Heart left ventricle (tissue), 16 donors: Measurements from ENCODE around the gene PRSS2. TPM values are rescaled to one million over a fixed set of nuclear protein-coding genes. Genes with fewer than 3 reads are reported as not detected.

Experiments
- ATAC-seq, 4 donors: fragments of 200-7000 bp; cut with Tn5 transposase; one replicate each; pipeline ENCODE4 v1.9.1; 2020 to 2022; ENCODE audit warnings: moderate library complexity in 4 of 4, mild to moderate bottlenecking in 3 of 4, moderate number of reproducible peaks in 1 of 4
- DNase-seq, 5 donors: peaks; one replicate each; pipeline ENCODE4 v3.0.0-alpha.2; 2020
- H3K27ac ChIP-seq, 12 donors: fragments of 200-600 bp; sonication (generic) in 4 of 12; one replicate each; pipeline versions ENCODE4 v1.5.0 to v1.8.0; 2016 to 2022; ENCODE audit warnings: mild to moderate bottlenecking in 2 of 12
- H3K27me3 ChIP-seq, 9 donors: fragments of 200-600 bp; sonication (generic) in 2 of 9; one replicate each; pipeline versions ENCODE4 v1.5.1 to v1.8.0; 2016 to 2022; ENCODE audit warnings: mild to moderate bottlenecking in 3 of 9
- H3K36me3 ChIP-seq, 9 donors: fragments of 200-600 bp; sonication (generic) in 2 of 9; one replicate each; pipeline versions ENCODE4 v1.5.0 to v1.8.0; 2018 to 2022; ENCODE audit warnings: mild to moderate bottlenecking in 2 of 9
- H3K4me1 ChIP-seq, 12 donors: fragments of 200-600 bp; sonication (generic) in 4 of 12; one replicate each; pipeline versions ENCODE4 v1.5.0 to v1.8.0; 2016 to 2022; ENCODE audit warnings: mild to moderate bottlenecking in 3 of 12
- H3K4me3 ChIP-seq, 12 donors: fragments of 200-600 bp; sonication (generic) in 4 of 12; one replicate each; pipeline versions ENCODE4 v1.5.0 to v1.8.0; 2017 to 2022; ENCODE audit warnings: mild to moderate bottlenecking in 9 of 12, moderate library complexity in 4 of 12
- H3K9me3 ChIP-seq, 12 donors: fragments of 200-600 bp; sonication (generic) in 4 of 12; one replicate each; pipeline versions ENCODE4 v1.5.0 to v1.8.0; 2016 to 2022; ENCODE audit warnings: mild to moderate bottlenecking in 1 of 12
- POLR2A ChIP-seq, 2 donors: fragments of 450-650 bp; IDR thresholded peaks; one replicate each; pipeline ENCODE4 v1.6.1; 2017; ENCODE audit warnings: antibody characterized with exemption in 2 of 2, mild to moderate bottlenecking in 2 of 2, moderate library complexity in 2 of 2
- WGBS, 4 donors: extraction: QIAGEN DNeasy Blood & Tissue Kit in 2 of 4; methylation state at CpG; one replicate each; pipeline versions ENCODE4 v1.1.5 to v1.1.7; 2013 to 2018; 5-methylcytosine and 5-hydroxymethylcytosine counted together
- intact Hi-C, 10 donors: fragments of 100-400 bp; cut with DNase I; formaldehyde crosslinking; loops; one replicate each; pipeline versions ENCODE4 v1.11.1 to v1.14.2; 2022
- polyA plus RNA-seq, 2 donors: library from polyadenylated mRNA; stranded (reverse); fragments of 200-250 nt; gene quantifications; one replicate each; pipeline ENCODE4 v1.2.3, GENCODE V29; 2013
- total RNA-seq, 9 donors: library from RNA; depleted of rRNA in 2 of 9; stranded (reverse); fragments of >200 nt in 2 of 9; fragmentation: NEBNext Ultra II Directional in 3 of 9; extraction: Animal tissue kit (Norgen Biotek cat#: 25700) in 3 of 9; gene quantifications; one replicate each; pipeline versions ENCODE4 v1.1.0 to v1.2.4, GENCODE V29; 2016 to 2023
- TF ChIP-seq, protein P1 (sequence below), 12 donors: fragments of 200-600 bp; sonication (generic) in 4 of 12; IDR thresholded peaks; one replicate each; pipeline versions ENCODE4 v1.5.0 to v1.8.0; 2018 to 2022; ENCODE audit warnings: antibody characterized with exemption in 12 of 12, mild to moderate bottlenecking in 5 of 12
- donor health status: ischemic (EF 13 %, LVEDD 7.1; RV severe dilation, severe dysfunction).
- donor health status: healthy with polysubstance abuse.
- donor health status: DM: no; HTN: yes; CAD: no.
- donor health status: DM: no; HTN: no; CAD: no.
- donor health status: ischemic (EF 25% LVEDD 6.9; RV normal size, moderate dysfunction).
- donor health status: ischemic (EF 25% LVEDD 5.7; RV mildly dilated, moderate dysfunction).
- donor health status: healthy.
- donor health status: DM: yes; HTN: yes; CAD: no.
- donor health status: ischemic (EF 35%, LVEDD 5.7; RV mildly dilated, moderate dysfunction).
- donor health status: nonischemic (EF 11% LVEDD 7.7; RV severe dilation, severe dysfunction).
- donor health status: DM: yes; HTN: yes; CAD: no.
- donor health status: PGD.
- donor health status: ischemic (EF 29% LVEDD 5.4; RV normal size, mild dysfunction).
- donor health status: nonischemic (EF 23%, LVEDD 6.1; RV moderate dilation, normal function).

PRSS2 gene
- total and polyA plus RNA-seq, 11 donors: 1.0 to 8.4 (median 5.9) TPM; not detected in 5

DNA sequence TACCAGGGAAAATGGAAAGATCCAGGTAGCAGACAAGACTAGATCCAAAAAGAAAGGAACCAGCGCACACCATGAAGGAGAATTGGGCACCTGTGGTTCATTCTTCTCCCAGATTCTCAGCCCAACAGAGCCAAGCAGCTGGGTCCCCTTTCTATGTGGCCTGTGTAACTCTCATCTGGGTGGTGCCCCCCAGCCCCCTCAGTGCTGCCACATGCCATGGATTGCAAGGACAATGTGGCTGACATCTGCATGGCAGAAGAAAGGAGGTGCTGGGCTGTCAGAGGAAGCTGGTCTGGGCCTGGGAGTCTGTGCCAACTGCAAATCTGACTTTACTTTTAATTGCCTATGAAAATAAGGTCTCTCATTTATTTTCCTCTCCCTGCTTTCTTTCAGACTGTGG, 21.4 kb downstream of the PRSS2 start:
- H3K4me3 ChIP-seq: peak overlapping the region in 1 of 12 donors; percentile 20
- intact Hi-C loops: no loop called here
- H3K9me3 ChIP-seq: no peaks in the 10 kb centered on the region
- peak overlapping the region in 1 of 12 donors; percentile 42 for H3K27ac ChIP-seq
- H3K4me1 ChIP-seq: peaks cover 0 to 11% (median 6%) of the 10 kb centered on the region in 12 donors
- H3K36me3 ChIP-seq: no peaks in the 10 kb centered on the region
- ATAC-seq (no peak), DNase-seq (no peak)
- TF ChIP-seq, protein P1, sequence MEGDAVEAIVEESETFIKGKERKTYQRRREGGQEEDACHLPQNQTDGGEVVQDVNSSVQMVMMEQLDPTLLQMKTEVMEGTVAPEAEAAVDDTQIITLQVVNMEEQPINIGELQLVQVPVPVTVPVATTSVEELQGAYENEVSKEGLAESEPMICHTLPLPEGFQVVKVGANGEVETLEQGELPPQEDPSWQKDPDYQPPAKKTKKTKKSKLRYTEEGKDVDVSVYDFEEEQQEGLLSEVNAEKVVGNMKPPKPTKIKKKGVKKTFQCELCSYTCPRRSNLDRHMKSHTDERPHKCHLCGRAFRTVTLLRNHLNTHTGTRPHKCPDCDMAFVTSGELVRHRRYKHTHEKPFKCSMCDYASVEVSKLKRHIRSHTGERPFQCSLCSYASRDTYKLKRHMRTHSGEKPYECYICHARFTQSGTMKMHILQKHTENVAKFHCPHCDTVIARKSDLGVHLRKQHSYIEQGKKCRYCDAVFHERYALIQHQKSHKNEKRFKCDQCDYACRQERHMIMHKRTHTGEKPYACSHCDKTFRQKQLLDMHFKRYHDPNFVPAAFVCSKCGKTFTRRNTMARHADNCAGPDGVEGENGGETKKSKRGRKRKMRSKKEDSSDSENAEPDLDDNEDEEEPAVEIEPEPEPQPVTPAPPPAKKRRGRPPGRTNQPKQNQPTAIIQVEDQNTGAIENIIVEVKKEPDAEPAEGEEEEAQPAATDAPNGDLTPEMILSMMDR (IDR thresholded peaks at IDR 0.05): no peak
- no peak for TF ChIP-seq POLR2A (IDR thresholded peaks at IDR 0.05)
- WGBS, 4 donors: 87 to 100% (median 91%) methylated on average over 1 of the region's 1 CpG
- peaks cover 12 to 53% (median 20%) of the 10 kb centered on the region in 9 donors for H3K27me3 ChIP-seq

DNA sequence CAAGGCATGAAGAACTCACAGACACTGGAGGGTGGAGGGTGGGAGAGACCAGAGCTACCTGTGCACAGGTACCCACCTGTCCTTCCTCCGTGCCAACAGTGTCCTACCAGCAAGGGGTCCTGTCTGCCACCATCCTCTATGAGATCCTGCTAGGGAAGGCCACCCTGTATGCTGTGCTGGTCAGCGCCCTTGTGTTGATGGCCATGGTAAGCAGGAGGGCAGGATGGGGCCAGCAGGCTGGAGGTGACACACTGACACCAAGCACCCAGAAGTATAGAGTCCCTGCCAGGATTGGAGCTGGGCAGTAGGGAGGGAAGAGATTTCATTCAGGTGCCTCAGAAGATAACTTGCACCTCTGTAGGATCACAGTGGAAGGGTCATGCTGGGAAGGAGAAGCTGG, 21.8 kb downstream of the PRSS2 start:
- Histone ChIP-seq H3K4me3 (no peak overlapping the region), H3K36me3 (no peaks in the 10 kb centered on the region), H3K9me3 (no peaks in the 10 kb centered on the region), H3K27me3 (peaks cover 17 to 58% (median 24%) of the 10 kb centered on the region in 9 donors), H3K4me1 (peaks cover 0 to 16% (median 11%) of the 10 kb centered on the region in 12 donors), H3K27ac (no peak overlapping the region)
- DNase-seq: no peak
- 20 to 87% (median 82%) methylated on average over 1 to 2 of the region's 2 CpGs for WGBS, 4 donors
- no peak for TF ChIP-seq POLR2A (IDR thresholded peaks at IDR 0.05)
- TF ChIP-seq, protein P1 (IDR thresholded peaks at IDR 0.05): no peak
- intact Hi-C loops: no loop called here
- no peak for ATAC-seq

DNA sequence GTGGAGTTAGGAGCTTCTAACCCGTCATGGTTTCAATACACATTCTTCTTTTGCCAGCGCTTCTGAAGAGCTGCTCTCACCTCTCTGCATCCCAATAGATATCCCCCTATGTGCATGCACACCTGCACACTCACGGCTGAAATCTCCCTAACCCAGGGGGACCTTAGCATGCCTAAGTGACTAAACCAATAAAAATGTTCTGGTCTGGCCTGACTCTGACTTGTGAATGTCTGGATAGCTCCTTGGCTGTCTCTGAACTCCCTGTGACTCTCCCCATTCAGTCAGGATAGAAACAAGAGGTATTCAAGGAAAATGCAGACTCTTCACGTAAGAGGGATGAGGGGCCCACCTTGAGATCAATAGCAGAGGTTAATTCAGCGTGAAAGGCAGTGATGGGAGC, 22.4 kb downstream of the PRSS2 start:
- H3K9me3 ChIP-seq: no peaks in the 10 kb centered on the region
- H3K4me3 ChIP-seq: no peak overlapping the region
- DNase-seq: no peak
- peaks cover 0 to 19% (median 13%) of the 10 kb centered on the region in 12 donors for H3K4me1 ChIP-seq
- no peak overlapping the region for H3K27ac ChIP-seq
- H3K27me3 ChIP-seq: peaks cover 19 to 64% (median 30%) of the 10 kb centered on the region in 9 donors
- intact Hi-C loops: no loop called here
- H3K36me3 ChIP-seq: no peaks in the 10 kb centered on the region
- WGBS, 4 donors: 57 to 77% (median 72%) methylated on average over 5 of the region's 5 CpGs
- TF ChIP-seq, protein P1 (IDR thresholded peaks at IDR 0.05): no peak
- no peak for TF ChIP-seq POLR2A (IDR thresholded peaks at IDR 0.05)
- no peak for ATAC-seq

DNA sequence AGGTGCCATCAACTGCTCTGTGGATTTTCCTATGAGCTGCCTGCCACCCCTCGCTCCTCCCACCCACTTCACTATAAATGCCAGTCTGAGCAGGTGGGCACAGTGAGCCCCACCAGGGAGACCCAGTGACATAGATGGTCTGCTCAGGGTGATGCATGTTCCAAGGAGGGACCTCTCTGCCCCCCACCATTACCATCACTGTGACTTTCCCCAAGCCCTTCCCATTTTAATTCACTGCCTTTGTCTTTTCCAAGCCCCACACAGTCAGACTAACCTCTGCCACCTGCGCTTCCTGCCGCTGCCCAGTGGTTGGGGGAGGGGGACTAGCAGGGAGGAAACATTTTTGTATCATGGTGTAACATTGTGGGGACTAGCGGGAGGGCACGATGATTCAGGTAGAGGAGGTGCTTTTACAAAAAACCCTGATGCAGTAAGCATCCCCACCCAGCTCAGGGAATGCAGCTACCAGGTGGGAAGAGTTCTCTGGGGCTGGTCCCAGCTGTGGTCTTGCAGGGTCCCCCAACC, 24.6 kb downstream of the PRSS2 start:
- 33 to 36% (median 35%) methylated on average over 5 of the region's 5 CpGs for WGBS, 4 donors
- ATAC-seq (no peak), DNase-seq (no peak)
- H3K36me3 ChIP-seq: no peaks in the 10 kb centered on the region
- TF ChIP-seq POLR2A (IDR thresholded peaks at IDR 0.05): no peak
- TF ChIP-seq, protein P1 (IDR thresholded peaks at IDR 0.05): no peak
- H3K4me1 ChIP-seq: peaks cover 0 to 19% (median 13%) of the 10 kb centered on the region in 12 donors
- peaks cover 19 to 81% (median 43%) of the 10 kb centered on the region in 9 donors for H3K27me3 ChIP-seq
- H3K4me3 ChIP-seq: peak overlapping the region in 1 of 12 donors; percentile 61
- H3K27ac ChIP-seq: peak overlapping the region in 1 of 12 donors; percentile 83
- intact Hi-C loops: no loop called here
- no peaks in the 10 kb centered on the region for H3K9me3 ChIP-seq
